ENCODE measurements around the gene CACNB1.

GRCh38 chr17:39170558-39170957 is 26.9 kb downstream of the CACNB1 start:
- TF ChIP-seq USF1 (IDR thresholded peaks at IDR 0.05; ENCODE audit: borderline replicate concordance, extremely low read length, insufficient read depth, low read depth, low read length): no peak
- no peak for TF ChIP-seq CTCF (IDR thresholded peaks at IDR 0.05 in 2 of 3, conservative IDR thresholded peaks at IDR 0.05 in 1 of 3; ENCODE audit: control insufficient read depth in 2 of 3, extremely low read depth in 1 of 3, insufficient read depth in 1 of 3, low read depth in 3 of 3, low read length in 3 of 3)
- no peak for TF ChIP-seq MEF2A (IDR thresholded peaks at IDR 0.05; ENCODE audit: insufficient read depth, low read depth, low read length)
- TF ChIP-seq RAD21 (IDR thresholded peaks at IDR 0.05; ENCODE audit: insufficient read depth, low read depth, low read length): no peak
